SK-N-SH treated with all-trans-retinoic acid at 6 μM for 48 hours (cell line): ENCODE data around the gene COG3.

ENCODE experiments used
- BACH2 ChIP-seq: fragments of 250-450 bp; sonication (Bioruptor Pico); IDR thresholded peaks from 2 replicates; pipeline ENCODE4 v1.9.0; 2021; ENCODE audit warnings: mild to moderate bottlenecking, borderline replicate concordance
- CSDC2 ChIP-seq: fragments of 250-450 bp; sonication (Bioruptor Pico); IDR thresholded peaks from 2 replicates; pipeline ENCODE4 v1.5.0; 2020; ENCODE audit warnings: mild to moderate bottlenecking, moderate library complexity
- ESRRG ChIP-seq: fragments of 250-450 bp; sonication (Bioruptor Pico); IDR thresholded peaks from 2 replicates; pipeline ENCODE4 v1.6.1; 2021; ENCODE audit warnings: mild to moderate bottlenecking
- RARB ChIP-seq: fragments of 250-450 bp; sonication (Bioruptor Pico); IDR thresholded peaks from 2 replicates; pipeline ENCODE4 v1.8.0; 2021; ENCODE audit warnings: mild to moderate bottlenecking, moderate library complexity
- SNAI2 ChIP-seq: fragments of 250-450 bp; sonication (Bioruptor Pico); IDR thresholded peaks from 2 replicates; pipeline ENCODE4 v1.5.0; 2020; ENCODE audit warnings: mild to moderate bottlenecking, moderate library complexity
- TCF4 ChIP-seq: fragments of 250-450 bp; sonication (Bioruptor Pico); IDR thresholded peaks from 2 replicates; pipeline ENCODE4 v1.8.0; 2021; ENCODE audit warnings: mild to moderate bottlenecking, moderate library complexity, borderline replicate concordance
- TSHZ2 ChIP-seq: fragments of 250-450 bp; sonication (Bioruptor Pico); IDR thresholded peaks from 2 replicates; pipeline ENCODE4 v1.5.0; 2020; ENCODE audit warnings: mild to moderate bottlenecking, moderate library complexity
- ZC3H10 ChIP-seq: fragments of 250-450 bp; sonication (Bioruptor Pico); IDR thresholded peaks from 2 replicates; pipeline ENCODE4 v1.5.1; 2021; ENCODE audit warnings: mild to moderate bottlenecking, moderate library complexity
- ZNF565 ChIP-seq: fragments of 450-650 bp; formaldehyde crosslinking; conservative IDR thresholded peaks from 2 replicates; pipeline ENCODE4 v1.5.0; 2020; ENCODE audit warnings: low read depth, mild to moderate bottlenecking, moderate library complexity
- TF ChIP-seq, protein P1 (sequence below): fragments of 250-450 bp; sonication (Bioruptor Pico); IDR thresholded peaks from 2 replicates; pipeline ENCODE4 v1.8.0; 2020; ENCODE audit warnings: mild to moderate bottlenecking, moderate library complexity, borderline replicate concordance
- TF ChIP-seq, protein P2 (sequence below): fragments of 250-450 bp; sonication (Bioruptor Pico); IDR thresholded peaks from 2 replicates; pipeline ENCODE4 v1.5.1; 2021; ENCODE audit warnings: mild to moderate bottlenecking, moderate library complexity
- TF ChIP-seq, protein P3 (sequence below): fragments of 250-450 bp; sonication (Bioruptor Pico); IDR thresholded peaks from 2 replicates; pipeline ENCODE4 v1.5.1; 2020; ENCODE audit warnings: low read depth, mild to moderate bottlenecking, moderate library complexity

- TF ChIP-seq TCF4 (CRISPR knock-in tag) (no peak), ZNF565 (CRISPR knock-in tag) (no peak), RARB (CRISPR knock-in tag) (no peak), ZC3H10 (CRISPR knock-in tag) (no peak), TSHZ2 (CRISPR knock-in tag) (no peak), SNAI2 (CRISPR knock-in tag) (no peak), BACH2 (CRISPR knock-in tag) (no peak), ESRRG (CRISPR knock-in tag) (no peak), CSDC2 (no peak)
- TF ChIP-seq, protein P1, sequence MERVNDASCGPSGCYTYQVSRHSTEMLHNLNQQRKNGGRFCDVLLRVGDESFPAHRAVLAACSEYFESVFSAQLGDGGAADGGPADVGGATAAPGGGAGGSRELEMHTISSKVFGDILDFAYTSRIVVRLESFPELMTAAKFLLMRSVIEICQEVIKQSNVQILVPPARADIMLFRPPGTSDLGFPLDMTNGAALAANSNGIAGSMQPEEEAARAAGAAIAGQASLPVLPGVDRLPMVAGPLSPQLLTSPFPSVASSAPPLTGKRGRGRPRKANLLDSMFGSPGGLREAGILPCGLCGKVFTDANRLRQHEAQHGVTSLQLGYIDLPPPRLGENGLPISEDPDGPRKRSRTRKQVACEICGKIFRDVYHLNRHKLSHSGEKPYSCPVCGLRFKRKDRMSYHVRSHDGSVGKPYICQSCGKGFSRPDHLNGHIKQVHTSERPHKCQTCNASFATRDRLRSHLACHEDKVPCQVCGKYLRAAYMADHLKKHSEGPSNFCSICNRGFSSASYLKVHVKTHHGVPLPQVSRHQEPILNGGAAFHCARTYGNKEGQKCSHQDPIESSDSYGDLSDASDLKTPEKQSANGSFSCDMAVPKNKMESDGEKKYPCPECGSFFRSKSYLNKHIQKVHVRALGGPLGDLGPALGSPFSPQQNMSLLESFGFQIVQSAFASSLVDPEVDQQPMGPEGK (CRISPR knock-in tag), result no peak
- TF ChIP-seq, protein P2, sequence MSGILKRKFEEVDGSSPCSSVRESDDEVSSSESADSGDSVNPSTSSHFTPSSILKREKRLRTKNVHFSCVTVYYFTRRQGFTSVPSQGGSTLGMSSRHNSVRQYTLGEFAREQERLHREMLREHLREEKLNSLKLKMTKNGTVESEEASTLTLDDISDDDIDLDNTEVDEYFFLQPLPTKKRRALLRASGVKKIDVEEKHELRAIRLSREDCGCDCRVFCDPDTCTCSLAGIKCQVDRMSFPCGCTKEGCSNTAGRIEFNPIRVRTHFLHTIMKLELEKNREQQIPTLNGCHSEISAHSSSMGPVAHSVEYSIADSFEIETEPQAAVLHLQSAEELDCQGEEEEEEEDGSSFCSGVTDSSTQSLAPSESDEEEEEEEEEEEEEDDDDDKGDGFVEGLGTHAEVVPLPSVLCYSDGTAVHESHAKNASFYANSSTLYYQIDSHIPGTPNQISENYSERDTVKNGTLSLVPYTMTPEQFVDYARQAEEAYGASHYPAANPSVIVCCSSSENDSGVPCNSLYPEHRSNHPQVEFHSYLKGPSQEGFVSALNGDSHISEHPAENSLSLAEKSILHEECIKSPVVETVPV (CRISPR knock-in tag), result no peak
- TF ChIP-seq, protein P3, sequence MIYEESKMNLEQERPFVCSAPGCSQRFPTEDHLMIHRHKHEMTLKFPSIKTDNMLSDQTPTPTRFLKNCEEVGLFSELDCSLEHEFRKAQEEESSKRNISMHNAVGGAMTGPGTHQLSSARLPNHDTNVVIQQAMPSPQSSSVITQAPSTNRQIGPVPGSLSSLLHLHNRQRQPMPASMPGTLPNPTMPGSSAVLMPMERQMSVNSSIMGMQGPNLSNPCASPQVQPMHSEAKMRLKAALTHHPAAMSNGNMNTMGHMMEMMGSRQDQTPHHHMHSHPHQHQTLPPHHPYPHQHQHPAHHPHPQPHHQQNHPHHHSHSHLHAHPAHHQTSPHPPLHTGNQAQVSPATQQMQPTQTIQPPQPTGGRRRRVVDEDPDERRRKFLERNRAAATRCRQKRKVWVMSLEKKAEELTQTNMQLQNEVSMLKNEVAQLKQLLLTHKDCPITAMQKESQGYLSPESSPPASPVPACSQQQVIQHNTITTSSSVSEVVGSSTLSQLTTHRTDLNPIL (CRISPR knock-in tag), result no peak
Observed at GRCh38 chr13:45487604-45488003, 22.9 kb downstream of the COG3 start.
